Mucosa of descending colon (tissue), 3 donors: ENCODE results near the gene UBE2F. TPM values are rescaled to one million over a fixed set of nuclear protein-coding genes. Genes with fewer than 3 reads are reported as not detected.

ENCODE experiments used
- ATAC-seq: fragments of 200-7000 bp; cut with Tn5 transposase; one replicate; pipeline ENCODE4 v1.9.1; 2020; ENCODE audit warnings: mild to moderate bottlenecking, moderate library complexity
- DNase-seq, 3 donors: peaks; one replicate each; pipeline ENCODE4 v3.0.0-alpha.2; 2020
- H3K36me3 ChIP-seq: fragments of 200-600 bp; one replicate; pipeline ENCODE4 v1.8.0; 2021; ENCODE audit warnings: low read depth, mild to moderate bottlenecking
- H3K4me1 ChIP-seq: fragments of 200-600 bp; one replicate; pipeline ENCODE4 v1.8.0; 2021; ENCODE audit warnings: low read depth, mild to moderate bottlenecking
- H3K4me3 ChIP-seq: fragments of 200-600 bp; one replicate; pipeline ENCODE4 v1.8.0; 2021; ENCODE audit warnings: mild to moderate bottlenecking
- H3K9me3 ChIP-seq: fragments of 200-600 bp; one replicate; pipeline ENCODE4 v1.8.0; 2021; ENCODE audit warnings: mild to moderate bottlenecking
- intact Hi-C, 2 donors: fragments of 100-400 bp; cut with DNase I in 1 of 2; cut with micrococcal nuclease in 1 of 2; formaldehyde crosslinking; loops; one replicate each; pipeline versions ENCODE4 v1.11.0 to v1.11.1; 2022; cut with DNase I, micrococcal nuclease
- total RNA-seq, 3 donors: library from RNA; stranded (reverse); fragmentation: NEBNext Ultra II Directional in 2 of 3; extraction: Animal tissue kit (Norgen Biotek cat#: 25700) in 2 of 3; gene quantifications; one replicate each; pipeline versions ENCODE4 v1.2.1 to v1.2.4, GENCODE V29; 2021 to 2023
- TF ChIP-seq, protein P1 (sequence below): fragments of 200-600 bp; IDR thresholded peaks from one replicate; pipeline ENCODE4 v1.8.0; 2022; ENCODE audit warnings: antibody characterized with exemption, mild to moderate bottlenecking
- donor health status: DM: no; HTN: no; CAD: no; lungs with moderate emphysema.
- donor health status: DM: no; HTN: no; CAD: no.
- donor health status: DM: no; HTN: yes; CAD: no.

The UBE2F gene
- total RNA-seq, 3 donors from 2014 or later = 36.0 to 47.7 (median 40.4) TPM

DNA sequence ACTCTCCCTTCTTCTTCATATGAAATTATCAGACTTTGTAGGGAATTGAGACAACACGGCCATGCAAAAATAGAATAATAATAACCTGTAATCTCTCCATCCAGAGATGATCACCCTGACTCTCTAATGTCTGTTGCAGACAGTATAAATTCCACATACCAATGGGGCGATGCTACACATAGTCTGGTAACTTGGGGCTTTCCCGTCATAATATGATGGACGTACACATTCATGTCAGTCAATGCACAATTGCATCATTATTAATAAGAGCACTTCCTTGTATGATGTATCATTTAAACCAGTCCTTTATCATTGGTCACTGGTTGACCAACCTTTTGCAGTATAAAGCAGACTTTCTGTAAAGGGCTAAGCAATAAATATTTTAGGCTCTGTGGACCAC lies 54.5 kb downstream of the UBE2F start:
- no peaks in the 10 kb centered on the region for H3K36me3 ChIP-seq
- no peaks in the 10 kb centered on the region for H3K4me1 ChIP-seq
- no peak for ATAC-seq
- TF ChIP-seq, protein P1, sequence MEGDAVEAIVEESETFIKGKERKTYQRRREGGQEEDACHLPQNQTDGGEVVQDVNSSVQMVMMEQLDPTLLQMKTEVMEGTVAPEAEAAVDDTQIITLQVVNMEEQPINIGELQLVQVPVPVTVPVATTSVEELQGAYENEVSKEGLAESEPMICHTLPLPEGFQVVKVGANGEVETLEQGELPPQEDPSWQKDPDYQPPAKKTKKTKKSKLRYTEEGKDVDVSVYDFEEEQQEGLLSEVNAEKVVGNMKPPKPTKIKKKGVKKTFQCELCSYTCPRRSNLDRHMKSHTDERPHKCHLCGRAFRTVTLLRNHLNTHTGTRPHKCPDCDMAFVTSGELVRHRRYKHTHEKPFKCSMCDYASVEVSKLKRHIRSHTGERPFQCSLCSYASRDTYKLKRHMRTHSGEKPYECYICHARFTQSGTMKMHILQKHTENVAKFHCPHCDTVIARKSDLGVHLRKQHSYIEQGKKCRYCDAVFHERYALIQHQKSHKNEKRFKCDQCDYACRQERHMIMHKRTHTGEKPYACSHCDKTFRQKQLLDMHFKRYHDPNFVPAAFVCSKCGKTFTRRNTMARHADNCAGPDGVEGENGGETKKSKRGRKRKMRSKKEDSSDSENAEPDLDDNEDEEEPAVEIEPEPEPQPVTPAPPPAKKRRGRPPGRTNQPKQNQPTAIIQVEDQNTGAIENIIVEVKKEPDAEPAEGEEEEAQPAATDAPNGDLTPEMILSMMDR = no peak
- intact Hi-C loops = no loop called here
- H3K9me3 ChIP-seq = no peaks in the 10 kb centered on the region
- DNase-seq = no peak
- H3K4me3 ChIP-seq = no peak overlapping the region

DNA sequence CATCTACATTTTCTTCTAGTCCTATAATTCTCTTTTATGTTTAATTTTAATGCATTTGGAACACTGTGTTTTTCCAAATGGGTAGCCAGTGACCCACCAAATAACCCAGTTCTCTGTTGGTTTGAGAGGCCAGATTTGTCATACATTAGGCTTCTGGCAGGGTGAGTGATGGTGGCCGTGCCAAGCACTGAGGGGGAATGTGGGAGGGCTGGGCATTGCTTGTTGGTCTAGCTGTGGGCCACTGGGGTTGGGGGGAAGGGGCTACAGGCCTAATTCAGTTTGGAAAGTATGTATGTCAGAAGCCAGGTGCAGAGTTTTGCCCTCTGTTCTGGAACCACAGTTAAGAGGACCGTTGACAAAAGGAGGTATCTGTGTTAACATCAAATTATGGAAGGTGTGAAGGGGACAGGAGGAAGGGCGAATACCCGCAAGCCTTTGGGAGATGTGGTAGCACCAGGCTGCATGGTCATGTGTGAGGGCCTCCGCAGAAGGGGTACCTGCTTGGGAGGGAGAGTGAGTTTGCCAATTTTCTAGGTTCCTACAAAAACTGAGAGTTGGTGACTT lies 55.9 kb downstream of the UBE2F start:
- Histone ChIP-seq H3K9me3 (no peaks in the 10 kb centered on the region), H3K36me3 (no peaks in the 10 kb centered on the region), H3K4me1 (no peaks in the 10 kb centered on the region), H3K4me3 (no peak overlapping the region)
- ATAC-seq (no peak), DNase-seq (no peak)
- TF ChIP-seq, protein P1 = no peak
- intact Hi-C loops = no loop called here

DNA sequence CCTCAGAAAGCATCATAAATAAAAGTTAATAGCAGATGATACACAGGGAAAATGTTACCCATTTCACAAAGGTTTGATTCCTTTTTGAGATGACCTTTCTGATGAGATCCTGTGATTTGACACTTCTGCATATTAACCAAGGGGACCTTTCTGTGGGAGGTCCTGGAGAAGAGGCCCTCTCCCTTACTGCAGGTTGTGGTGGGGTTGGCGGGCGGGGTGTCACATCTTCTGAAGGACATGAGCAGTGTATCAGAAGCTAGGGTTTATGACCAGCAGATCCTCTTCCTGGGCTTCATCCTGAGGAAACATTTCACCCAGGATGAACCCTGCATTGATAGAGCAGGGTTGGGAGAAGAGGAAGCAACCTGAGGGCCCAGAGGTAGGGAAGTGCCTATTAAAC lies 56.8 kb downstream of the UBE2F start:
- no peak for ATAC-seq
- Histone ChIP-seq H3K4me1 (no peaks in the 10 kb centered on the region), H3K4me3 (no peak overlapping the region), H3K9me3 (no peaks in the 10 kb centered on the region), H3K36me3 (no peaks in the 10 kb centered on the region)
- intact Hi-C loops = no loop called here
- TF ChIP-seq, protein P1 = no peak
- DNase-seq = no peak

DNA sequence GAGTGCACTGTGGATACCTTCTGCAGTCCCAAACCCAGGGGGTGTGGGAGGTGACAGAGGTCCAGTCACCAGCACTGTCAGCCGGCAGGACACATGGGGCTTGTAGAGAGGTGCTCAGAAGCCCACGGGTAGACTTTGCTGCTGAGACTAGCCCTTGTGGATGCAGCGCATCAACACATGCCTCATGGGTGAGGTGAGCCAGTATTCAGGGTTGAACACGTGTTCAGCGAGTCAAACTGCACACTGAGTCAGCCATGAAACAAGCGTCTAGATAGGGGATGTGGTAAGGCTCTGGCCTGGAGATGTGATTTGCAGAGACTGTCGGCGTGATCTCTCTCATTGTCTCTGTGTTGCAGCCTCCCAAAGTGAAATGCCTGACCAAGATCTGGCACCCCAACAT lies 58.2 kb downstream of the UBE2F start:
- H3K4me3 ChIP-seq = no peak overlapping the region
- intact Hi-C loops = no loop called here
- H3K9me3 ChIP-seq = no peaks in the 10 kb centered on the region
- no peak for ATAC-seq
- TF ChIP-seq, protein P1 = no peak
- no peak for DNase-seq
- H3K36me3 ChIP-seq = no peaks in the 10 kb centered on the region
- no peaks in the 10 kb centered on the region for H3K4me1 ChIP-seq

DNA sequence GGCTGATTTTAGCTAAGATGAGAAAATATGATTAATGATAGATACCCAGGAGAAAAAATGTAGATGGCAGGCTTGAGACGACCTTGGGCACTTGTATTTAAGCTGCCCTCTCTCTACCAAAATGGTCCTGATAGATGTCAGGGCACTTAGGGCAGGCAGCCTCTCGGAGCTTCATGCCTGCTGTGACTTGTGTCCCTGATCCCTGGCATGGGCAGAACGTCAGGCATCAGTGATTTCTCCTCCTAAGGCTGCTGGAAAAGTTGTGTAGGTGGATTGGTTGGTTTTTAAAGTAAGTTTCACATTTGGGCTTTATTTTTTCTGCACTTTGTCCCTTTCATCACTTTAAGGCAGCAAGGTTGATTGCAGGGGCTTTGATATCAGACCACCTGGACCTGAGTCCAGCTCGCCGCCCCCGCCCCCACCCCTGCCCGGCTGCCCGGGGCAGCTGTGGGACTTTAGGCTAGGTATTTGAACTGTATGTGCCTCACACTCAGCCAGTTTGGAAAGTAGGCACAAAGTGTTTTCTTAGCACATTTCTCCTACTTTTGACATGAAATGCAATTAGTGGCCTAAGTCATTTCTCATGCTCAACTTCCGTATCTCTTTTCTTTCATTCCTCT lies 59.0 kb downstream of the UBE2F start:
- TF ChIP-seq, protein P1 = no peak
- H3K36me3 ChIP-seq = no peaks in the 10 kb centered on the region

GRCh38 chr2:238027058-238027457 lies 60.2 kb downstream of the UBE2F start:
- Histone ChIP-seq H3K9me3 (no peaks in the 10 kb centered on the region), H3K36me3 (no peaks in the 10 kb centered on the region), H3K4me1 (no peaks in the 10 kb centered on the region), H3K4me3 (no peak overlapping the region)
- TF ChIP-seq, protein P1 = no peak
- ATAC-seq = no peak
- no peak for DNase-seq
- intact Hi-C loops = no loop called here

More for the DNA sequence above, 59.0 kb downstream of the UBE2F start:
- intact Hi-C loops = no loop called here
- DNase-seq (no peak), ATAC-seq (no peak)
- Histone ChIP-seq H3K4me1 (no peaks in the 10 kb centered on the region), H3K4me3 (no peak overlapping the region), H3K9me3 (no peaks in the 10 kb centered on the region)
